ENCODE results near the gene NAV2.
"Not testable (repeated sequence)": the region's sequence is repeated elsewhere in the genome, so short reads cannot be mapped to it uniquely, and the experiment has no call there.

The NAV2 gene

DNA sequence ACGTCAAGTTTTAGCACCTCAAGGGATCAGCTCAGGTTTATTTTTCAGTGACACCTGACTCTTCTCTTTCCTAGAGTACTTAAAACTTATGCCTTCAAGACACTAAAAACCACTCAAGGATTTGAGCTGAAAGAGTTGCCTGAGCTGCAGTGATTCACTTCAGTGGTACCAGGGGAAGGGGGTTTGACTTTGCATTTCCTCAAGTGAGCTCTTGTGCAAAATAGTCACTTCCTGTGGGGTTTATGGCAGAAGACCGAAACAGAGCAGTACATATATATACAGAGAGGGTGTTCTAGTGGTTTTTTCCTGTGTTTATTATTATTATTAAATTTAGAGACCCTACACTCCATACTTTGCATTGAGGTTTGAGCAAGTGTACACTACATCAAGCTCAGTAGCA, 386.9 kb downstream of the NAV2 start:
- no peak for DNase-seq

GRCh38 chr11:20102397-20102796, 389.8 kb downstream of the NAV2 start:
- no peak for DNase-seq

DNA sequence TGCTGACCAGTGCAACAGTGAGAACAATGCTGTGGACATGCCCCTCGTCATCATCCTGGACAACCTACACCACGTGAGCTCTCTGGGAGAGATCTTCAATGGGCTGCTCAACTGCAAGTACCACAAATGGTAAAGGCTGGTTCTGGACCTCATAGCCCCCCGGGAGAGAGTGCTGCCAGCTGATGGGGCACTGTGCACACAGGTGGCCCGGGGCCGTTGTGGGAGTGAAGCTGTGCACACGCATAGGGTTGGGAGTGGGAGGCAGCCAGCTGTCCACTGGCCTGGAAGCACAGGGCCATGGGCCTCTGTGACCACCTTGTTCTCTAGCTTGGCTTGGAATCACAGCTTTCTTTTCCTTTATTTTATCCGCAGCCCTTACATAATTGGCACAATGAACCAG, 390.6 kb downstream of the NAV2 start:
- DNase-seq, result no peak

- DNase-seq, result no peak
These were observed 392.8 kb downstream of the NAV2 start for GRCh38 chr11:20105427-20105826.

DNA sequence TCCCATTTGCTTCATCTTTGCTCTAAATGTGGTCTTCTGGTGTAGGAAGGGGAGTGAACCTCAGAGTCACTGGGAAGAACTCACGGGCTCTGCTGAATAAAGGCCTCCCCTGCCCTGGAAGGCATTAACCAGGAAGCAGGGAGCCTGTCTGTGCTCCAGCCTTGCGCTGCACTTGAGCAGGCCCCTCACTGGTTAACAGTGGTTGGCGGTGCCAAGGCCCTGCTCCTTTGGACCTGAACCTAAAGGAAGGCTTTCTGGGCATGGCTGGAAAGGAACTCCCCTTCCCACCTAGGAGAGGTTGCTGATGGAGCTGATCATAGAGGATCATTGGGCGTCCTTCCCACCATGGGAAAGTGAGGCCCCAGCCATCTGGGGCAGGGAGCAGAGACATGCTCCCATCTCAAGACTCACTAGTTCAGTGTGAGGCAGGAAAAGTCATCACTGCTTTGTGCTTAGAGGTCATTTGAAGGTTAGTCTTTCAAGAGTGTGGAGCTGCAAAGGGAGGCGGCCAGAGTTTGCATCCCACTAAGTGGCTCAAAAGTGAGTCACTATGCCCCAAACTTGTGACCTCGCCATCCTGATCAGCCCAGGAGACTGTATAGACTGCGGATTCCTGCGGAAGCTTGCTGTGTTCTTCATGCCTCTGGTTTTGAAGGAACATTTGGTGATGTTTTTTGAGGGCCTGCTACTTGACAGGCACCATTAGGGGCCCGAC, 397.3 kb downstream of the NAV2 start:
- no peak for DNase-seq

GRCh38 chr11:20110908-20111669, 398.5 kb downstream of the NAV2 start:
- no peak for DNase-seq

- DNase-seq, result no peak
These were observed 399.2 kb downstream of the NAV2 start for GRCh38 chr11:20111871-20112270.

GRCh38 chr11:20112291-20113148, 399.9 kb downstream of the NAV2 start:
- DNase-seq, result peak; percentile 45

DNA sequence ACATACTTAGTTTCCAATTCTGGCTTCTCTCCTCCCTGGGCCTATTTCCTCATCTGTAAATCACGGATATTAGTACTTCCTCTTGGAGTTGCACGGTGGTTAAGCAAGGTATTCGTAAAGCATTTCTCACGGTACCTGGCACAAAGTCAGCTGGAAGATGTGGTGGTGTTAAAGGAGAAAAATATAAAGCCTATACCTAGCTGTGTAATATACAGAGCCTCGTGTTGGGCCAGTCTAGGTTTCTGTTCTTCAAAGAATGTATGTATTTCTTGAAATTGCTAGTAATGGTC, 400.5 kb downstream of the NAV2 start:
- DNase-seq, result no peak

DNA sequence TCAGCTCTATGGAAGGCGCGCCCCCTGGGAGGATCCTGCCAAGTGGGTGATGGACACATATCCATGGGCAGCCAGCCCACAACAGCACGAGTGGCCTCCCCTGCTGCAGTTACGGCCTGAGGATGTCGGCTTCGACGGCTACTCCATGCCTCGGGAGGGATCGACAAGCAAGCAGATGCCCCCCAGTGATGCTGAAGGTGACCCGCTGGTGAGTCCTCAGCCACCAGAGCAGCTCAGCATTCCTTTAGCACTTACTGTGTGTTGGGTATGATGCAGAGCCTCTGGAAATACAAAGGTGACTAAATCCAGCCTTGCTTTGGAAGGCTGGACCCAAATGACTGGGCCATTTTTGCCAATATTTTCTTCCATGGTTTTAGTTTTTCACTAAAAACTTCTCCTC, 402.0 kb downstream of the NAV2 start:
- DNase-seq, result no peak

DNA sequence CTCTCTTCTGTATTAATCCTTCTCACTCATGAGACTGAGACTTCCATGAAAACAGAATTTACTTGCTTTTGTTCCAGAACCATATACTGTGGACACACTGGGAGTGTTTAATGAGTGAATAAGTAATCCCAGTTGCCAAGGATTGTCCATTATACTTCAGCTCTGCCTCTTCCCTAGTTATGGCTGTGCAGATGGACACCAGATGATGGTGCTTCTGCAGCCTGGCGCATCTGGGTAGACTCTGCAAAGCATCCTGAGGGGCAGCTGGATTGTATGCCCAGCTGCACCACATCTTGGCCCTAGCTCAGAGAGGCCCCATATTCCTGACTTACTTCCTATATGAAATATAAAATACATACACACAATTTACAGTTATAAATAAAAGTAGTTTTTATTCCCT, 404.2 kb downstream of the NAV2 start:
- no peak for DNase-seq

DNA sequence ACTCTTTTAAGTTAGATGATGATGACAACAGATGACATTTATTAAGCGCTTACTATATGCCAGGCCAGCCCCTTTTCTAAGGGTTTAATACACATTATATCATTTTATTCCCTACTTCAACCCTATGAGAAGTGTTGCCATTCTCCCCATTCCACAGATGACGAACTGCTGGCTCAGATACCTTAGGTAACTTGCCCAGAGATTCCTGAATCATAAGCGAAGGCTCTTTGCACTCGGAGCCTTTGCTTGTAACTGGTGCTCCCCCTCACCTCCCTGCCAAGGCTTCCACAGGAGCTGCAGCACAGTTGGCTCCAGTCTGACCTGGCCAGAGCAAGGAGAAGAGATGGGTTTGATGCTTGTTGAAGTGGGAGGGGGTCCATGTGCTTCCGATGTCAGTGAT, 404.7 kb downstream of the NAV2 start:
- DNase-seq, result no peak

GRCh38 chr11:20118209-20118608, 405.6 kb downstream of the NAV2 start:
- no peak for DNase-seq

- no peak for DNase-seq
These were observed 406.7 kb downstream of the NAV2 start for GRCh38 chr11:20119315-20119714.

DNA sequence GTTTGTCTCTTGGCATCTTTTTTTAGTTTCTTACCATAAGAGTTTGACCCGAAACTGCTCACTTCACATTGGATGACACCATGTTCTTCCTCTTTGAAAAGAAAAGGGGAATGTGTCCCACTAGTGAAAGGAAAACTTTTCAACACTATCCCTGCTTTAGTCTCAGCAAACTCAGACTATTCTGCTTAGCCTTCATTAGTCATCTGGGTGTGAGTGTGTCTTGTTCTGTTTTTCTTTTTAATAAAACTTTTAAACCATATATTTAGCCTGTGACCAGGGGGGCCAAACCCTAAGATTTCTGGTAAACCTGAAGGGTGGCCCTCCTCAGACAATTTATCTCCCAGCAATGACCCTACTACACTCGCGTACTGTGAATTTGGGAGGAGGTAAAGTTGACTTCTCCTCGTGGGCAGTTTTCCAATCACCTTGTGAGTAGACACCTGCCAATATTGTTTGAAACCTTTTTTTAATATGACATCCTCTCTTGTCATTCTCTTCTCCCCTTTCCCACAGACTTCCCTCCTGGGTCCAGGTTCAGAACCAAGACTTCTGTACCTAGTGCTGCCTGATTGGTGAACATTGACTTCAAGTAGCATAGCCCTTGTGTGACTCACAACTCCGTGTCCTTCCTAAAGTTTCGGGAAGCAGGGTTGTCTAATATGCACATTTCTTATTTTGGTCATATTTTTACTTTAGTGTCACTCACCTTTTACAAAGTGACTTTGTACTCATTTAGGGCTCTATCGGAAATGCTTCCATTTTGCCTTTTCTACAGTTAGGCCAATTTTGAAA, 407.7 kb downstream of the NAV2 start:
- no peak for DNase-seq

GRCh38 chr11:20122131-20122530, 409.5 kb downstream of the NAV2 start:
- DNase-seq, result no peak

DNA sequence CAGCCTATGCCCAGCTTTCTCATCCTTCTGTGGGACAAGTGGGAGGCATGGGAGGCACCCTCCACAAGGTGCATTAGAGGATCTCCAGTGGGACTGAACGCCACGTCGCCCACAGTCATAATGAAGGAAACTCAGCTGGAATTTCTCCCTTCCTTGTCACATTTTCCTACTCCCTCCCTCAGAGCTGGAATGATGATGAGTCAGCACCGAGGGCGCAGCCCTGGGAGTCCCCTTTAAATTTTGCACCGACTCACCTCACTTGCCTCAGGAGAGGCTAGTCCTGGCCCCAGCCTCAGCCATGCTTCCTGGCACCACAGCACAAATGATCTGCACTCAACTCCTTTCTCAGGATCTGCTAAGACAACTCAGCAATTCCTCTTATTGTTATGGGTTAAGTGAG, 413.3 kb downstream of the NAV2 start:
- DNase-seq, result no peak

DNA sequence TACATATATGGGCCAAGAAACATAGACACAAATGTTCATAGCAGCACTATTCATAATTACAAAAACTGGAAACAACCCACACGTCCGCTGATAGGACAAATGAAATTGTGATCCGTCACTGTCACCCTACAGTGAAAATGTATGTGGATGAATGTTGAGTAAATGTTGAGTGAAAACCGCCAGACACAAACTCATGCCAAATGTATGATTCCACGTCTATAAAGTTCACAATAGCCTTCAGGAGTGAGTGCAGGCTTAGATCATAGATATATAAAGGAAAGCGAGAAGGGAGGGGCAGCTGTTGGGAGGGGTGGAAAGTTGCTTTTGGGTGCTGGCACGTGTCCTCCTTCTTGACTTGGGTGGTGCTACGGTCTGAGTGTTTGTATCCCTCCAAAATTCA, 414.1 kb downstream of the NAV2 start:
- DNase-seq, result no peak

GRCh38 chr11:20127671-20128527, 415.3 kb downstream of the NAV2 start:
- peak; percentile 79 for DNase-seq

- DNase-seq, result not testable (repeated sequence)
These were observed 415.8 kb downstream of the NAV2 start for GRCh38 chr11:20128528-20128825.

GRCh38 chr11:20129665-20130064, 417.0 kb downstream of the NAV2 start:
- no peak for DNase-seq
